Measurements from ENCODE around the gene AJM1.

Gene AJM1

GRCh38 chr9:136808075-136808805 is 34.0 kb upstream of the AJM1 start:
- peak; percentile 15 for TF ChIP-seq CTCF (IDR thresholded peaks at IDR 0.05; ENCODE audit: control extremely low read depth, extremely low read depth, low read depth, missing control alignments)
- CTCF ChIA-PET: interaction anchor here (0.7 to 3.5 kb wide), 11 partner anchors 11 to 221 kb away, joined by 3 to 26 read pairs (median 4); partner anchors contain the start of genes AJM1 and FBXW5
- POLR2A ChIA-PET: no interaction called here
- DNase-seq (ENCODE audit: extremely low spot score): no peak

- DNase-seq (ENCODE audit: extremely low spot score): no peak
- no peak for TF ChIP-seq CTCF (IDR thresholded peaks at IDR 0.05; ENCODE audit: control extremely low read depth, extremely low read depth, low read depth, missing control alignments)
- POLR2A ChIA-PET: no interaction called here
- CTCF ChIA-PET: interaction anchor here (0.9 to 3.5 kb wide), 6 partner anchors 10 to 220 kb away, joined by 3 to 26 read pairs (median 3); partner anchors contain the start of gene AJM1
These were observed 33.5 kb upstream of the AJM1 start for GRCh38 chr9:136808806-136809158.

GRCh38 chr9:136814725-136815421 is 27.4 kb upstream of the AJM1 start:
- ChIA-PET CTCF (interaction anchor here (0.7 to 10.6 kb wide), 5 partner anchors 9 to 55 kb away, joined by 3 to 77 read pairs (median 3); partner anchors contain the start of gene AJM1), POLR2A (no interaction called here)
- no peak for TF ChIP-seq CTCF (IDR thresholded peaks at IDR 0.05; ENCODE audit: control extremely low read depth, extremely low read depth, low read depth, missing control alignments)
- DNase-seq (ENCODE audit: extremely low spot score): no peak

- no peak for TF ChIP-seq CTCF (IDR thresholded peaks at IDR 0.05; ENCODE audit: control extremely low read depth, extremely low read depth, low read depth, missing control alignments)
- ChIA-PET CTCF (interaction anchor here (0.7 to 10.6 kb wide), 6 partner anchors 9 to 220 kb away, joined by 3 to 77 read pairs (median 3); partner anchors contain the start of gene AJM1), POLR2A (no interaction called here)
- DNase-seq (ENCODE audit: extremely low spot score): no peak
These were observed 26.9 kb upstream of the AJM1 start for GRCh38 chr9:136815422-136815782.

GRCh38 chr9:136820971-136821825 is 21.1 kb upstream of the AJM1 start:
- POLR2A ChIA-PET: no interaction called here
- no peak for TF ChIP-seq CTCF (IDR thresholded peaks at IDR 0.05; ENCODE audit: control extremely low read depth, extremely low read depth, low read depth, missing control alignments)
- no peak for DNase-seq (ENCODE audit: extremely low spot score)

More at GRCh38 chr9:136820971-136821825, 21.1 kb upstream of the AJM1 start:
- CTCF ChIA-PET: interaction anchor here (1.6 to 10.6 kb wide), 4 partner anchors 13 to 208 kb away, joined by 4 to 77 read pairs (median 17); partner anchors contain the start of gene AJM1
